Uterus (tissue), 2 donors: Measurements from ENCODE around the gene ANKFN1.

ENCODE experiments used
- POLR2A ChIP-seq, 2 donors: fragments of 450-650 bp; IDR thresholded peaks; one replicate each; pipeline ENCODE4 v1.6.1; 2016; ENCODE audit warnings: antibody characterized with exemption in 2 of 2, mild to moderate bottlenecking in 1 of 2, moderate library complexity in 1 of 2
- TF ChIP-seq, protein P1 (sequence below), 4 experiments: fragments of 200-600 bp in 2 of 4; fragments of 450-650 bp in 2 of 4; sonication (generic) in 2 of 4; IDR thresholded peaks; one replicate each; pipeline ENCODE4 v1.5.1; 2016 to 2019; ENCODE audit warnings: antibody characterized with exemption in 4 of 4, mild to moderate bottlenecking in 2 of 4, moderate library complexity in 1 of 4

DNA sequence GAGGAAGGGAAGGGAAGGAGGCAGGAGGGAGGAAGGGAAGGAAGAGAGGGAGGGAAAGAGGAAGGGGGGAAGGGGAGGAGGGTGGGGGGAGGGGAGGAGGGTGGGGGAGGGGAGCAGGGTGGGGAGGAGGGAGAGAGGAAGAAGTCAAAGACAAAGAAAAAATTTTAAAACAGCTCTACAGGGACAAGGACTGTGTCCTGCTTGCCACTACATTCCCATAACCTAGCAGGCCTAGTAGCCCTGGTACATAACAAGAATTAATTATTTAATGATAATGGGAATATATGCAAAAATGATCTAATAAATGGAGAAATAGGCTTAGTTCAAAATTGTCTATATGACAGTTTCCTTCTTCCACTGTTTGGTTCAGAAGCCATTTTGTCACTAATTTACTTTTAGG lies 392.7 kb downstream of the ANKFN1 start:
- TF ChIP-seq, protein P1, sequence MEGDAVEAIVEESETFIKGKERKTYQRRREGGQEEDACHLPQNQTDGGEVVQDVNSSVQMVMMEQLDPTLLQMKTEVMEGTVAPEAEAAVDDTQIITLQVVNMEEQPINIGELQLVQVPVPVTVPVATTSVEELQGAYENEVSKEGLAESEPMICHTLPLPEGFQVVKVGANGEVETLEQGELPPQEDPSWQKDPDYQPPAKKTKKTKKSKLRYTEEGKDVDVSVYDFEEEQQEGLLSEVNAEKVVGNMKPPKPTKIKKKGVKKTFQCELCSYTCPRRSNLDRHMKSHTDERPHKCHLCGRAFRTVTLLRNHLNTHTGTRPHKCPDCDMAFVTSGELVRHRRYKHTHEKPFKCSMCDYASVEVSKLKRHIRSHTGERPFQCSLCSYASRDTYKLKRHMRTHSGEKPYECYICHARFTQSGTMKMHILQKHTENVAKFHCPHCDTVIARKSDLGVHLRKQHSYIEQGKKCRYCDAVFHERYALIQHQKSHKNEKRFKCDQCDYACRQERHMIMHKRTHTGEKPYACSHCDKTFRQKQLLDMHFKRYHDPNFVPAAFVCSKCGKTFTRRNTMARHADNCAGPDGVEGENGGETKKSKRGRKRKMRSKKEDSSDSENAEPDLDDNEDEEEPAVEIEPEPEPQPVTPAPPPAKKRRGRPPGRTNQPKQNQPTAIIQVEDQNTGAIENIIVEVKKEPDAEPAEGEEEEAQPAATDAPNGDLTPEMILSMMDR (IDR thresholded peaks at IDR 0.05): no peak
- no peak for TF ChIP-seq POLR2A (IDR thresholded peaks at IDR 0.05)
